Measurements from ENCODE around the gene GMDS.

Gene GMDS

GRCh38 chr6:1832844-1833787 lies 412.3 kb downstream of the GMDS start:
- Histone ChIP-seq H3K4ac (ENCODE audit: low read depth in 1 of 2, low read length in 2 of 2) (no peak overlapping the region), H3K27ac (ENCODE audit: low read length, poor library complexity, severe bottlenecking) (no peak overlapping the region), H2AK5ac (ENCODE audit: low read length, severe bottlenecking) (no peak overlapping the region), H3K14ac (ENCODE audit: low read length in 2 of 2) (no peak overlapping the region), H3K36me3 (ENCODE audit: control insufficient read depth in 1 of 2, insufficient read depth in 2 of 2, low read depth in 1 of 2, low read length in 2 of 2) (peaks cover 0 to 3% of the 10 kb centered on the region in 2 experiments), H2BK15ac (ENCODE audit: low read depth, poor library complexity, severe bottlenecking) (no peak overlapping the region), H2BK5ac (ENCODE audit: low read depth, low read length, poor library complexity, severe bottlenecking) (no peak overlapping the region), H3K9me3 (ENCODE audit: control insufficient read depth, low read length) (peaks cover 17% of the 10 kb centered on the region), H2BK12ac (ENCODE audit: low read length in 2 of 2) (no peak overlapping the region), H3K4me1 (ENCODE audit: control insufficient read depth, insufficient read depth, low read depth, low read length) (peaks cover 5% of the 10 kb centered on the region), H3K23ac (ENCODE audit: low read length in 2 of 2) (no peak overlapping the region), H2BK120ac (ENCODE audit: low read depth, low read length) (no peak overlapping the region), H3K18ac (ENCODE audit: low read depth in 1 of 2, low read length in 2 of 2) (no peak overlapping the region), H3K27me3 (ENCODE audit: control insufficient read depth in 1 of 2, insufficient read depth in 1 of 2, low read length in 2 of 2) (no peaks in the 10 kb centered on the region), H4K8ac (ENCODE audit: low read length) (no peak overlapping the region), H3K4me3 (ENCODE audit: insufficient read depth in 1 of 2, low read depth in 1 of 2, low read length in 2 of 2) (no peak overlapping the region), H3K79me1 (replicated peaks; ENCODE audit: low read length, poor library complexity, severe bottlenecking) (peaks cover 2% of the 10 kb centered on the region), H2AFZ (ENCODE audit: low read depth, low read length) (no peak overlapping the region), H4K91ac (ENCODE audit: low read length) (no peak overlapping the region), H3K9ac (ENCODE audit: low read length) (no peak overlapping the region), H3K4me2 (ENCODE audit: low read length, poor library complexity, severe bottlenecking) (no peak overlapping the region)
- WGBS = 79% methylated on average over 14 of the region's 16 CpGs
- DNase-seq = no peak

GRCh38 chr6:1832358-1832757 lies 413.0 kb downstream of the GMDS start:
- Histone ChIP-seq H3K4ac (ENCODE audit: low read depth in 1 of 2, low read length in 2 of 2) (no peak overlapping the region), H3K18ac (ENCODE audit: low read depth in 1 of 2, low read length in 2 of 2) (no peak overlapping the region)

GRCh38 chr6:1827984-1828793 lies 417.2 kb downstream of the GMDS start:
- no peak overlapping the region for H2AFZ ChIP-seq (ENCODE audit: low read depth, low read length)
- H2BK5ac ChIP-seq (ENCODE audit: low read depth, low read length, poor library complexity, severe bottlenecking) = no peak overlapping the region
- no peak overlapping the region for H3K18ac ChIP-seq (ENCODE audit: low read depth in 1 of 2, low read length in 2 of 2)
- no peaks in the 10 kb centered on the region for H3K79me1 ChIP-seq (replicated peaks; ENCODE audit: low read length, poor library complexity, severe bottlenecking)
- no peak overlapping the region for H3K4me3 ChIP-seq (ENCODE audit: insufficient read depth in 1 of 2, low read depth in 1 of 2, low read length in 2 of 2)
- no peak overlapping the region for H3K23ac ChIP-seq (ENCODE audit: low read length in 2 of 2)
- no peak overlapping the region for H3K27ac ChIP-seq (ENCODE audit: low read length, poor library complexity, severe bottlenecking)
- no peak overlapping the region for H2BK15ac ChIP-seq (ENCODE audit: low read depth, poor library complexity, severe bottlenecking)
- H4K8ac ChIP-seq (ENCODE audit: low read length) = no peak overlapping the region
- no peak overlapping the region for H3K4me2 ChIP-seq (ENCODE audit: low read length, poor library complexity, severe bottlenecking)
- WGBS = no CpG with 5 or more reads among the region's 1 CpG
- H4K91ac ChIP-seq (ENCODE audit: low read length) = no peak overlapping the region
- H3K9ac ChIP-seq (ENCODE audit: low read length) = no peak overlapping the region
- no peak overlapping the region for H3K4ac ChIP-seq (ENCODE audit: low read depth in 1 of 2, low read length in 2 of 2)
- H3K14ac ChIP-seq (ENCODE audit: low read length in 2 of 2) = no peak overlapping the region
- H3K4me1 ChIP-seq (ENCODE audit: control insufficient read depth, insufficient read depth, low read depth, low read length) = peaks cover 4% of the 10 kb centered on the region
- H2BK120ac ChIP-seq (ENCODE audit: low read depth, low read length) = no peak overlapping the region
- no peak overlapping the region for H2BK12ac ChIP-seq (ENCODE audit: low read length in 2 of 2)
- H2AK5ac ChIP-seq (ENCODE audit: low read length, severe bottlenecking) = no peak overlapping the region
- peaks cover 0 to 3% of the 10 kb centered on the region in 2 experiments for H3K36me3 ChIP-seq (ENCODE audit: control insufficient read depth in 1 of 2, insufficient read depth in 2 of 2, low read depth in 1 of 2, low read length in 2 of 2)
- H3K9me3 ChIP-seq (ENCODE audit: control insufficient read depth, low read length) = peaks cover 24% of the 10 kb centered on the region
- H3K27me3 ChIP-seq (ENCODE audit: control insufficient read depth in 1 of 2, insufficient read depth in 1 of 2, low read length in 2 of 2) = no peaks in the 10 kb centered on the region
- DNase-seq = no peak

More at GRCh38 chr6:1832358-1832757, 413.0 kb downstream of the GMDS start:
- no peak overlapping the region for H2BK15ac ChIP-seq (ENCODE audit: low read depth, poor library complexity, severe bottlenecking)
- H4K8ac ChIP-seq (ENCODE audit: low read length) = no peak overlapping the region
- H3K14ac ChIP-seq (ENCODE audit: low read length in 2 of 2) = no peak overlapping the region
- no peak overlapping the region for H2AK5ac ChIP-seq (ENCODE audit: low read length, severe bottlenecking)
- peaks cover 0 to 3% of the 10 kb centered on the region in 2 experiments for H3K36me3 ChIP-seq (ENCODE audit: control insufficient read depth in 1 of 2, insufficient read depth in 2 of 2, low read depth in 1 of 2, low read length in 2 of 2)
- no peak overlapping the region for H2BK120ac ChIP-seq (ENCODE audit: low read depth, low read length)
- no peak overlapping the region for H2AFZ ChIP-seq (ENCODE audit: low read depth, low read length)
- H3K9ac ChIP-seq (ENCODE audit: low read length) = no peak overlapping the region
- no peak overlapping the region for H3K23ac ChIP-seq (ENCODE audit: low read length in 2 of 2)
- H3K4me1 ChIP-seq (ENCODE audit: control insufficient read depth, insufficient read depth, low read depth, low read length) = peaks cover 2% of the 10 kb centered on the region
- no peak overlapping the region for H3K4me3 ChIP-seq (ENCODE audit: insufficient read depth in 1 of 2, low read depth in 1 of 2, low read length in 2 of 2)
- no peak for DNase-seq
- H3K9me3 ChIP-seq (ENCODE audit: control insufficient read depth, low read length) = peaks cover 24% of the 10 kb centered on the region
- no peak overlapping the region for H2BK5ac ChIP-seq (ENCODE audit: low read depth, low read length, poor library complexity, severe bottlenecking)
- no peak overlapping the region for H2BK12ac ChIP-seq (ENCODE audit: low read length in 2 of 2)
- 97% methylated on average over 2 of the region's 3 CpGs for WGBS
- no peaks in the 10 kb centered on the region for H3K79me1 ChIP-seq (replicated peaks; ENCODE audit: low read length, poor library complexity, severe bottlenecking)
- no peak overlapping the region for H3K4me2 ChIP-seq (ENCODE audit: low read length, poor library complexity, severe bottlenecking)
- no peaks in the 10 kb centered on the region for H3K27me3 ChIP-seq (ENCODE audit: control insufficient read depth in 1 of 2, insufficient read depth in 1 of 2, low read length in 2 of 2)
- no peak overlapping the region for H4K91ac ChIP-seq (ENCODE audit: low read length)
- H3K27ac ChIP-seq (ENCODE audit: low read length, poor library complexity, severe bottlenecking) = no peak overlapping the region

GRCh38 chr6:1825926-1826325 lies 419.5 kb downstream of the GMDS start:
- no peak overlapping the region for H2BK5ac ChIP-seq (ENCODE audit: low read depth, low read length, poor library complexity, severe bottlenecking)
- WGBS = 80% methylated on average over 2 of the region's 5 CpGs
- H3K27ac ChIP-seq (ENCODE audit: low read length, poor library complexity, severe bottlenecking) = no peak overlapping the region
- H2BK15ac ChIP-seq (ENCODE audit: low read depth, poor library complexity, severe bottlenecking) = no peak overlapping the region
- no peak overlapping the region for H2BK120ac ChIP-seq (ENCODE audit: low read depth, low read length)
- no peak overlapping the region for H3K14ac ChIP-seq (ENCODE audit: low read length in 2 of 2)
- H3K9me3 ChIP-seq (ENCODE audit: control insufficient read depth, low read length) = peaks cover 24% of the 10 kb centered on the region
- no peak overlapping the region for H4K91ac ChIP-seq (ENCODE audit: low read length)
- no peak overlapping the region for H3K4me3 ChIP-seq (ENCODE audit: insufficient read depth in 1 of 2, low read depth in 1 of 2, low read length in 2 of 2)
- no peak overlapping the region for H3K4me2 ChIP-seq (ENCODE audit: low read length, poor library complexity, severe bottlenecking)
- no peak overlapping the region for H3K23ac ChIP-seq (ENCODE audit: low read length in 2 of 2)
- H4K8ac ChIP-seq (ENCODE audit: low read length) = no peak overlapping the region
- H3K79me1 ChIP-seq (replicated peaks; ENCODE audit: low read length, poor library complexity, severe bottlenecking) = no peaks in the 10 kb centered on the region
- H3K27me3 ChIP-seq (ENCODE audit: control insufficient read depth in 1 of 2, insufficient read depth in 1 of 2, low read length in 2 of 2) = no peaks in the 10 kb centered on the region
- H2AFZ ChIP-seq (ENCODE audit: low read depth, low read length) = no peak overlapping the region
- peaks cover 6% of the 10 kb centered on the region for H3K4me1 ChIP-seq (ENCODE audit: control insufficient read depth, insufficient read depth, low read depth, low read length)
- H3K4ac ChIP-seq (ENCODE audit: low read depth in 1 of 2, low read length in 2 of 2) = no peak overlapping the region
- H3K36me3 ChIP-seq (ENCODE audit: control insufficient read depth in 1 of 2, insufficient read depth in 2 of 2, low read depth in 1 of 2, low read length in 2 of 2) = peaks cover 0 to 3% of the 10 kb centered on the region in 2 experiments
- no peak overlapping the region for H2BK12ac ChIP-seq (ENCODE audit: low read length in 2 of 2)
- no peak for DNase-seq
- no peak overlapping the region for H3K18ac ChIP-seq (ENCODE audit: low read depth in 1 of 2, low read length in 2 of 2)
- no peak overlapping the region for H2AK5ac ChIP-seq (ENCODE audit: low read length, severe bottlenecking)
- no peak overlapping the region for H3K9ac ChIP-seq (ENCODE audit: low read length)

All from mesenchymal stem cell (in vitro differentiated cells and primary cell).